NCI-H526 (cell line): Measurements from ENCODE around the gene FBXO7.

ENCODE experiments used
- DNase-seq, 2 experiments: peaks; one replicate each; lab custom pipeline; 2025; lab: John Stamatoyannopoulos, UW

Gene FBXO7

GRCh38 chr22:32531931-32532819 lies 57.6 kb downstream of the FBXO7 start:
- peak in 1 of 2 experiments; percentile 12 for DNase-seq

DNA sequence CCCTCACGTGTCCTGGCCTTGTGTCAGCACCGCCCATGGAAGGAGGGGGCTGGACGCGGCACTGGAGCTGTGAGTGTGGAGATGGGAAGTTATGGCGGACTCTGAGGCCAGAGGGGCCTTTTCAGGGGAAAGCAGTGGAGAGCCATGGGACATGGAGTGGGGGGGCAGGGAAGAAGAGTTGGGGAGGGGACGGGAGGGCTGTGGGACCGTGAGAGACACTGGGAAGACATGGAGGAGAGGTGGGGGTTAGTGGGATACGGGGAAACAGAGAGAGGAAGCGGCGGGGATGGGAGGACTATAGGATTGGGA lies 58.2 kb downstream of the FBXO7 start:
- DNase-seq: no peak

- DNase-seq: no peak
These were observed 58.9 kb downstream of the FBXO7 start for GRCh38 chr22:32533265-32534111.

DNA sequence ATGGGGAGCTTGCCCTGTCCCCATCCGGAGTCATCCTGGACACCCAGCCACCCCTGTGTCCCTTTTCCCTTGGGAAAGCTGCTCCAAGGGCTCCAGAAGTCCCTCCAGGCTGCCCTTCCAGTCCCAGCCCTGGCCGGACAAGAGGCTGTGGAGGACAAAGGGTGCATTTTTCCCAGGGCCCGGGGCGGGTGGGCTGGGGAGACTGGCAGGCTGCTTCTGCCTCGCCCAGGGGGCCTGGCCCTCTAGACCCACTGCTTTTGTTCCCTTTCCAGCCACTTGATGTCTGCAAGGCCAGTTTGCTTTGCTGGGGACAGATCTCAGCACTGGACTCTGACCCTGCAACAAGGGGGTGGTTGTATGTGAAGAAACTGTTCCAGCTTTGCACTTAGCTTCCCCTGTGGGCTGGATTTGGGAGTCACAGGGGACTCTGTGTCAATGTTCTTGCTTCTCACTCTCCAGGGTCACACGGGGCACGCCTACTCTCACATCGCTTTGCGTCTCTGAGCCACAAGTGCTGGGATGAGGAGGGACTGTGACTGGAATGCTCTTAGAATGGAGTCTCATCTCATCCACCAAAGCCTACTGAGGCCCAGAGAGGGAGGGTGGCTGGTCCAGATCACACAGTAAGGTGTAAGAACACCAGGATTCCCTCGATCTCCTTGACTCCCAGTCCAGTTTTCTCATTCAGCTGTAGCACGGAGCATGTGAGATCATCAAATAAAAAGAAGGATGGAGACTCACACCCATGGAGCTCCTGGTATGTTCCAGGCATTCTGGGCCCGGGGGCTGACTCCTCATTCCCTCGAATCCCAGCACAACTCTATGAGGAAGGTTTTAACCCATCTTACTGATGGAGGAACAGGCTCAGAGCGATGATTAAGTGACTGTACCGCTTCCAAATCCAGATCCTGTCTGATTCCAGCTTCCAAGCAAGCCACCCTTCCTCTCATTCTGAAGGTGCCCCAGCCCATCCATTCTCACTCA lies 59.9 kb downstream of the FBXO7 start:
- DNase-seq: peak in 1 of 2 experiments; percentile 12

GRCh38 chr22:32535531-32536190 lies 61.0 kb downstream of the FBXO7 start:
- DNase-seq: no peak

DNA sequence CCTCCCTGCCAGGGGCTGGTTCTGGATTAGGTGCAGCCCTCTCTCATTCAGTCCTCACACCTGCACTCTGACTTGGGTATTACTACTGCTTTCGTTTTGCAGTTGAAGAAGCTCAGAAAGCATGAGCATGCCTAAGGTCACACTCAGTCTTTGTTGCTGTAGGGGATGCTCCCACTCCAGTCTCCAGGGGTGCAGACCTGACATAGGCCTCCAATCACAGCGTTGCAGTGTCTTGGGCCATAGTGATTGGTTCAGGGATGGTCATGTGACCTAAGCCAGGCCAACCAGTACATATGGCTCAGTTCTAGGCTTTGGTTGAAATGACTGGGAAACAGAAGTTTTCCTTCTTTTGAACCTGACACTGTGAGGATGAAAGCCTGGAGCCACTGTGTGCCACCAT lies 61.7 kb downstream of the FBXO7 start:
- no peak for DNase-seq

- no peak for DNase-seq
These were observed 63.9 kb downstream of the FBXO7 start for GRCh38 chr22:32538521-32538920.

DNA sequence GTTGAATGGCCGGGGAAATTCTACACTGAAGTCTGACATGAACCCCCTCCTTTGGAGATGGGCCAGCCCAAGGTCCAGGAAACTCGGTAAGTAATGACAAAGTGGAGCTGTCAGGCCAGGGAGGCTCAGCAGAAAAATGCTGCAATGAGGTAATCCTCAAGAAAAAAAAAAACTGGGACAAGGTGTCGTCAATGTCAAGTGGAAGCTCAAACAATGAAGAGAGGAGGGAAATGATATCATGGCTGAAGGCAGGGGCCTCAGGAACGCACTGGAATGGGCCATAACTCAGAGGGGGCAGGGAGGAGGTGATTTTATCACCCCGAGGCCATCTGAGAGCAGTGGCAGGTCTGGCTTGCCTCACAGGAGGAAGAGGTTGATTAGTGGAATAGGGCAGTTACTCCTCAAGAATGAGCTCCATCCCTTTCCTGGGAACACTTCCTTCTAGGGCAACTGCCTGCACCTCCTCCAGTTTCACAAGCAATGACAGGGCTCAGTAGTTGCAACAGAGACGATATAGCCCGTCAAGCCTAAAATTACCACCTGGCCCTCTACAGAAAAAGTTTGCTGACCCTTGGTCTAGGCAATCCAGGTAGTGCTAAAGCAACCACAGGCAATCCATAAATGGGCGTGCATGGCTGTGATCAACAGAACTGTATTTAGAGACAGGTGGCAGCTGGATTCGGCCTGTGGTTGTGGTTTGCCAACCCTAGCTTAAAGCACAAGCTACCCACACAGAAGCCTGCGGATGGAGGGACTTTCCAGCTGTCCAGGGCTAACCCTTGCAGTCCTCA lies 65.2 kb downstream of the FBXO7 start:
- DNase-seq: no peak

GRCh38 chr22:32541481-32541880 lies 66.9 kb downstream of the FBXO7 start:
- DNase-seq: no peak

DNA sequence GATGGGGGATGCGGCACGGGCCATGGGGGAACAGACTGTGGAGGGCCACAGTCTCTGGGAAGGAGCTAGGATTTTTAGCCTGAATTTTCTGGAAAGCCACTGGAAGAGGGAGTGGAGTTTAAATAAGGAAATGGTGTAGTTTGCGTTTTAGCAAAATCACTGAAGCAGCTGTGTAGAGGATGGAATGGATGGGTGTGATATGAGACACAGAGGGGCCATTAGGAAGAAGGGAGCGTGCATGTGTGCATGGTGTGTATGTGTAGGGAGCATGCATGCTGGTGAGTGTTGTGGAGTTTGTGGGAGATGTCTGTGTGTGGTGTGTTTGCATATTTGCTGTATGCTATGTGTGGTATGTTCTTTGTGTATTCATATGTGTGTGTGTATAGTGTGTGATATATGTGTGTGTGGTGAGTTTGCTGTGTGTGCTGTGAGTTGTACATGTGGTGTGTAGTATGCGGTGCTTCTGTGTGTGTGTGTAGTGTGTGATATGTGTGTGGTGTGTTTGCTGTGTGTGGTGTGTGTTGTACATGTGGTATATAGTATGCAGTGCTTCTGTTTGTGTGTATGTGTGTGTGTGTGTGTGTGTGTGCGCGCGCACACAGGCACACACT lies 67.6 kb downstream of the FBXO7 start:
- no peak for DNase-seq

GRCh38 chr22:32542677-32543357 lies 68.2 kb downstream of the FBXO7 start:
- no peak for DNase-seq

GRCh38 chr22:32544953-32545558 lies 70.4 kb downstream of the FBXO7 start:
- no peak for DNase-seq

DNA sequence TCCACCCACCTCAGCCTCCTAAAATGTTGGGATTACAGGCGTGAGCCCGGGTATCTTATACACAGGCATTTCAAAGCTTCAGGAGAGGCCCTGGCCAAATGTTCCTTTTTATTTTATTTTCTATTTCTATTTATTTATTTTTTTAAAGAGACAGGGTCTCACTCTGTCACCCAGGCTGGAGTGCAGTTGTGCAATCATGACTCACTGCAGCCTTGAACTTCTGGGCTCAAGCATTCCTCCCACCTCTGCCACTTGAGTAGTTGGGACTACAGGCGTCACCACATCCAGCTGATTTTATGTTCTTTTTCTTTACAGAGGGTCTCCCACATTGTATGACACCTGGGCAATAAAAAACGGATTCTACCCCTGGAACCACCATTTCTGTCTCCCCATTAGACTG lies 71.2 kb downstream of the FBXO7 start:
- DNase-seq: no peak

DNA sequence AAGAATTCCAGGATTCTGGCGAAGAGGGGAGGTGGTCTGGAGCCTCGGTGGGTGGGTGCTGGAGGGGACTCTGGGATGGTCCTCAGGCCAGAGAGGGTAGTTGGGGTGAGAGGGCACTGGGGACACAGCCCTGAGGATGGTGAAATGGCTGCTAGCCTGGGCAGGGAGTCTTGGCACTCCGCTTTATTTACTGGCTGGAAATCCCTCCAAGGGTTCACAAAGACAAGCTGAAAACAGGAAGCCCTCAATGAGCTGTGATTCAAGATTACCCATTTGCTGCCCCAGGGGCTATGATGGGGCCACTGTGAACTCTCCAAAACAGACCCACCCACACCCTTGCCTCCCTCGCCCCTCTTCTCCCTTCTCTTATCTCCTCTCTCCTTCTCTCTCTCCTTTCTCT lies 71.9 kb downstream of the FBXO7 start:
- DNase-seq: no peak

DNA sequence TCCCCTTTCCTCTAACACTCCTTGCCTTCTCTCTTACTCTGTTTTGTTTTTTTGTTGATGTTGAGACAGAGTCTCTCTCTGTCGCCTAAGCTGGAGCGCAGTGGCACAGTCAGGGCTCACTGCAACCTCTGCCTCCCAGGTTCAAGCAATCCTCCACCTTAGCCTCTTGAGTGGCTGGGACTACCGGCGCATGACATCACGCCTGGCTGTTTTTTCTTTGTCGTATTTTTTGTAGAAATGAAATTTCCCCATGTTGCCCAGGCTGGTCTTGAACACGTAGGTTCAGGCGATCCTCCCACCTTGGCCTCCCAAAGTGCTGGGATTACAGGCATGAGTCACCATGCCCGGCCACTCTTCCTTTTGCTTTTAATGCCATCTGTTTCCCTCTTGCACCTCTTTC lies 72.3 kb downstream of the FBXO7 start:
- DNase-seq: no peak

DNA sequence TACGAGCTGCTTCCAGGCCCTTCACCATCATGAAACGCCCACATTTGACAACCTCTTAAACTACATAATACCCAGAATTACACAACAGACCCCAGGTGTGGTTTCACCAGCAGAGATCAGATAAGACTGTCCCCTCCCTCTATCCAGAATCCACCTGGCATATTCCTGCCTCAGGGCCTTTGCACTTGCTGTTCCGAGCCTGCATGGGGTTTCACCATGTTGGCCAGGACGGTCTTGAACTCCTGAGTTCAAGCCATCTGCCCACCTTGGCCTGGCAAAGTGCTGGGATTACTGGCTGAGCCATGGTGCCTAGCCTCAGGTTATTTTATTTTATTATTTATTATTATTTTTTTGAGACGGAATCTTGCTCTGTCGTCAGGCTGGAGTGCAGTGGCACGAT lies 73.4 kb downstream of the FBXO7 start:
- no peak for DNase-seq
